SK-N-SH treated with all-trans-retinoic acid at 6 μM for 48 hours (cell line): ENCODE results near the gene RDH5.

ENCODE experiments used
- ATAC-seq: fragments of 200-7000 bp; cut with Tn5 transposase; 3 replicates; pipeline ENCODE4 v1.9.1; 2020; ENCODE audit warnings: mild to moderate bottlenecking, moderate library complexity
- CSDC2 ChIP-seq: fragments of 250-450 bp; sonication (Bioruptor Pico); IDR thresholded peaks from 2 replicates; pipeline ENCODE4 v1.5.0; 2020; ENCODE audit warnings: mild to moderate bottlenecking, moderate library complexity
- CSRNP3 ChIP-seq: fragments of 250-450 bp; sonication (Bioruptor Pico); IDR thresholded peaks from 2 replicates; pipeline ENCODE4 v1.5.1; 2021; ENCODE audit warnings: mild to moderate bottlenecking, moderate library complexity
- GLIS3 ChIP-seq: fragments of 250-450 bp; sonication (Bioruptor Pico); IDR thresholded peaks from 2 replicates; pipeline ENCODE4 v1.5.0; 2020; ENCODE audit warnings: mild to moderate bottlenecking, moderate library complexity
- ISL1 ChIP-seq: fragments of 250-450 bp; sonication (Bioruptor Pico); IDR thresholded peaks from 2 replicates; pipeline ENCODE4 v2.1.2; 2022; ENCODE audit warnings: mild to moderate bottlenecking, moderate library complexity
- OSR1 ChIP-seq: fragments of 250-450 bp; sonication (Bioruptor Pico); IDR thresholded peaks from 2 replicates; pipeline ENCODE4 v1.8.0; 2022; ENCODE audit warnings: moderate library complexity, mild to moderate bottlenecking, inconsistent platforms
- POU6F1 ChIP-seq: fragments of 250-450 bp; sonication (Bioruptor Pico); IDR thresholded peaks from 2 replicates; pipeline ENCODE4 v1.8.0; 2021; ENCODE audit warnings: low read depth, mild to moderate bottlenecking, moderate library complexity, borderline replicate concordance
- PPARA ChIP-seq: fragments of 250-450 bp; sonication (Bioruptor Pico); IDR thresholded peaks from 2 replicates; pipeline ENCODE4 v1.5.0; 2020; ENCODE audit warnings: mild to moderate bottlenecking, borderline replicate concordance
- RARB ChIP-seq: fragments of 250-450 bp; sonication (Bioruptor Pico); IDR thresholded peaks from 2 replicates; pipeline ENCODE4 v1.8.0; 2021; ENCODE audit warnings: mild to moderate bottlenecking, moderate library complexity
- TCF4 ChIP-seq: fragments of 250-450 bp; sonication (Bioruptor Pico); IDR thresholded peaks from 2 replicates; pipeline ENCODE4 v1.8.0; 2021; ENCODE audit warnings: mild to moderate bottlenecking, moderate library complexity, borderline replicate concordance
- TOX ChIP-seq: fragments of 250-450 bp; sonication (Bioruptor Pico); IDR thresholded peaks from 2 replicates; pipeline ENCODE4 v1.8.0; 2021; ENCODE audit warnings: mild to moderate bottlenecking, moderate library complexity, borderline replicate concordance
- ZC3H10 ChIP-seq: fragments of 250-450 bp; sonication (Bioruptor Pico); IDR thresholded peaks from 2 replicates; pipeline ENCODE4 v1.5.1; 2021; ENCODE audit warnings: mild to moderate bottlenecking, moderate library complexity
- ZFP3 ChIP-seq: fragments of 250-450 bp; sonication (Bioruptor Pico); IDR thresholded peaks from 2 replicates; pipeline ENCODE4 v1.5.0; 2020; ENCODE audit warnings: mild to moderate bottlenecking, moderate library complexity
- ZFP30 ChIP-seq: fragments of 450-650 bp; formaldehyde crosslinking; IDR thresholded peaks from 2 replicates; pipeline ENCODE4 v1.5.0; 2022; ENCODE audit warnings: mild to moderate bottlenecking, moderate library complexity
- ZNF565 ChIP-seq: fragments of 450-650 bp; formaldehyde crosslinking; conservative IDR thresholded peaks from 2 replicates; pipeline ENCODE4 v1.5.0; 2020; ENCODE audit warnings: low read depth, mild to moderate bottlenecking, moderate library complexity
- ZNF8 ChIP-seq: fragments of 450-650 bp; formaldehyde crosslinking; IDR thresholded peaks from 2 replicates; pipeline ENCODE4 v1.5.0; 2020; ENCODE audit warnings: mild to moderate bottlenecking, moderate library complexity

Gene RDH5

GRCh38 chr12:55707219-55707671 is 12.9 kb upstream of the RDH5 start:
- peak; percentile 38 for ATAC-seq
- no peak for TF ChIP-seq POU6F1 (CRISPR knock-in tag)
- no peak for TF ChIP-seq ZFP3 (CRISPR knock-in tag)
- TF ChIP-seq ISL1 (CRISPR knock-in tag), result no peak
- TF ChIP-seq CSRNP3 (CRISPR knock-in tag), result no peak
- no peak for TF ChIP-seq ZNF8 (CRISPR knock-in tag)
- no peak for TF ChIP-seq GLIS3 (CRISPR knock-in tag)
- no peak for TF ChIP-seq RARB (CRISPR knock-in tag)
- TF ChIP-seq OSR1, result no peak
- no peak for TF ChIP-seq CSDC2
- TF ChIP-seq, all 23 proteins: peak for 0

DNA sequence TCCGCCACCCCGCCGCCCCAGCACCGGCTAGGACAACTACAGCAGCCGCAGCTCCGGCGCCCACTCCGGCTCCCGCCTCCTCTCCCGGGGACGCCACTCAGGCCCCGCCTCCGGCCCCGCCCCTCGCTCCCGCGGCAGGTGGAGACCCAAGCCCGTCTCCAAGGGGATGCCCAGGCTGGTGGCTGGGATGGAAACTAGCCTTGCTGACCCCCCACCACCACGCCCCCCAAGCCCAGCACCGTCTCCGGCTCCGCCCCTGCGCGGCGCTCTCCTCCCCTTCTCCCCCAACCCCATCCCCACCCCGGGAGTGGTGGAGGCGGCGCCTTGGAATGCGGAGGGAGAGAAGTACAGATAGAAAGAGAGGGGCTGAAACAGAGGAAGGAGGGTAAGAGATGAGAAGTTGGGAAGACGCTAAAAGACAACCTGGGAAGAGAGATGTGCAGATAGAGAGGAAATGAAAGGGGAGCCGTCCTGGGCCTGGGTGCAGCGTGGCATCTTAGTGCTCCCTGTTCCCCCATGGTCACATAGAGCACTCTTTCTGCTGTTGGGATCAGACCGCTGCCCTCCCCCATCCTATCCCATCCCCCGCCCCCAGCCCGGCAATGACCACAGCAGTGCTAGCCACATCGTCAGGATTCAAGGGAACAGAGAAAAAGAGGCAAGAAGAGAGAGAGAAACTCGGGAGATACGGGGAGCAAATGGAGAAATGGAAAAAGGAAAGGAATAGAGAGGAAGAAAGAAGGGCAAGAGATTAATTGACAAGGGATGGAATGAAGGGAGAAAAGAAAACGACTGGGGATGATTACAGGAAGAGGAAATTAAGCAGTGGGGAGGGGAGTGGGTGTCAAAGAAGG is 12.1 kb upstream of the RDH5 start, which contains the start of gene ITGA7:
Gene ITGA7 (minus strand): TSS at position 64 of the 854 bp plus-strand sequence. CDS start 222 bp downstream, outside the sequence.
- no peak for TF ChIP-seq POU6F1 (CRISPR knock-in tag)
- no peak for TF ChIP-seq ISL1 (CRISPR knock-in tag)
- TF ChIP-seq ZFP30, result no peak
- no peak for TF ChIP-seq TCF4
- no peak for TF ChIP-seq ZFP3 (CRISPR knock-in tag)
- TF ChIP-seq ZC3H10 (CRISPR knock-in tag), result no peak
- no peak for TF ChIP-seq RARB (CRISPR knock-in tag)
- no peak for TF ChIP-seq TOX (CRISPR knock-in tag)
- no peak for TF ChIP-seq GLIS3 (CRISPR knock-in tag)
- no peak for TF ChIP-seq OSR1
- no peak for TF ChIP-seq PPARA (CRISPR knock-in tag)
- ATAC-seq, result peak; percentile 87

DNA sequence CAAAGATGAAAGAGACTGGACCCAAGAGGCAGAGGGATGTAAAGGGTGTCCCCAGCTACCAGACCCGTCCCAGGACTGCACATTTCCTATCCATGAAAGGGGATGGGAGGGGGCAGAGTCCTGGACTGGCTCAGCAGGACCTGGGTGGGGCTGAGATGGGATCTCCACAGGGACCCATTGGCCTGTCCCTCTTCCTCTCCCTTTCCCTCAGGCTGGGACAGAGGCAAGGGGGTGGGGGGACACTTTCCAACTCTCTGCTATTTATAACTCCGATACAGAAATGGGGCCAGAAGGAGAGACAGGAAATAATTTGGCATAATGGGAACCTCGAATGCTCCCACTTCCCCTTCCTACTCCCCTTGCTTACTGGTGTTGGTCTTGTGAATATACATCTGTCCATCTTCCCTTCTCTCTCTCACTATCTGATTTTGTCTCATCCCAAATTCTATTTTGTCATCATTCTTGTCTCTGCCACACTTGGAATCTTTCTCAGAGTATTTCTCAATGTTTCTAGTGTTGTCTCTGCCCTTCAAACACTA is 11.4 kb upstream of the RDH5 start:
- ATAC-seq, result no peak; the same call in 2 of the 3 replicates

DNA sequence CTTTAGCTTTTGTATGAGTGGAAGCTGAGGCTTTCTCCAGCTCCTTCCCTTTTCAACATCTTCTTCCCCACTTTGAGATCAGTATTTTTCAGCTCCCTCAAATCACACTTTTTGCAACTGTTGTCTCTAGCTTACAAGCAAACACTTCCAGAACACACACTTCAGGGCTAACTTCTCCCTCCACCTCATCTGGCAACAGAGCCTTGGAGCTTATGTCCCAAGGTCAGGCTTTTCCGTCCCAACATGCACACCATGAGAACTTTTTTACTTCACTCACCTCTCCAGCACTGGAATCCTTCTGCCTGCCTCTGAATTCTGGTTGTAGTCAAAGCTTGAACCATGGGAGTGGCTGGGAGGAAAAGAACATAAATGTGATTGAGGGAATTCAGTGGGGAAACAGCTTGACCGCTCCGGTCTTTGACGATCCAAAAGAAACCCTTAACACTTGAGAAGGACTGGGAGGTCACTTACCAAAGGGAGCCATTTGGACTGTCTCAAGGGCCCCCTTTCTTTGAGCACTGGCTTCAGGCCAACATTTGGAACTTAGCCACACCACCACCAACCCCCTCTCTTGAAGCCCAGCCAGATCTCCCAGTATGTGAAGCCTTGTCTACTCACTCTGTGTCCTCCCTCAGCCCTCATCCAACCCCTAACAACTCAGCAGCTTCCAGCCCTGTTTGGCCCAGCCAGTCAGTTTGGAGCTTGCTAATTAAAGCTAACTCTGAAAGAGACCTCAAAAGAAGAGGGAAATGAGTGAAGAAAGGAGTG is 8.2 kb upstream of the RDH5 start:
- TF ChIP-seq TOX (CRISPR knock-in tag) (no peak), TCF4 (no peak), CSDC2 (no peak), POU6F1 (CRISPR knock-in tag) (no peak), ZFP30 (no peak), OSR1 (no peak), ZNF565 (no peak)
- no peak for ATAC-seq

More for the DNA sequence above, 11.4 kb upstream of the RDH5 start:
- TF ChIP-seq TOX (CRISPR knock-in tag), result no peak
- no peak for TF ChIP-seq OSR1
- TF ChIP-seq CSDC2, result no peak
- no peak for TF ChIP-seq POU6F1 (CRISPR knock-in tag)
- no peak for TF ChIP-seq GLIS3 (CRISPR knock-in tag)
